Mesenchymal stem cell (in vitro differentiated cells and primary cell): Measurements from ENCODE around the gene ARHGAP42.

Source experiments
- DNase-seq: peaks from one replicate; pipeline ENCODE4 v3.0.0-alpha.2; 2013
- H2AFZ ChIP-seq: one replicate; pipeline ENCODE4 v1.6.1; 2013; ENCODE audit warnings: low read depth, mild to moderate bottlenecking, control low read depth, inconsistent platforms, low read length, moderate library complexity
- H2AK5ac ChIP-seq: 2 replicates; pipeline ENCODE4 v1.6.1; 2013; ENCODE audit warnings: low read length, moderate library complexity, mild to moderate bottlenecking, inconsistent platforms; ENCODE audit not compliant: severe bottlenecking
- H2BK120ac ChIP-seq: one replicate; pipeline ENCODE4 v1.6.1; 2013; ENCODE audit warnings: low read depth, mild to moderate bottlenecking, inconsistent platforms, low read length, moderate library complexity
- H2BK12ac ChIP-seq, 2 experiments: one replicate each; pipeline ENCODE4 v1.6.1; 2013; ENCODE audit warnings: inconsistent platforms in 2 of 2, low read length in 2 of 2, mild to moderate bottlenecking in 2 of 2, moderate library complexity in 2 of 2, control low read depth in 1 of 2
- H2BK15ac ChIP-seq: one replicate; pipeline ENCODE4 v1.6.1; 2013; ENCODE audit warnings: mild to moderate bottlenecking, low read depth, inconsistent platforms; ENCODE audit not compliant: poor library complexity, severe bottlenecking
- H2BK5ac ChIP-seq: 2 replicates; pipeline ENCODE4 v1.6.1; 2013; ENCODE audit warnings: low read depth, mild to moderate bottlenecking, low read length, control low read depth, inconsistent platforms; ENCODE audit not compliant: poor library complexity, severe bottlenecking
- H3K14ac ChIP-seq, 2 experiments: one replicate each; pipeline ENCODE4 v1.6.1; 2013; ENCODE audit warnings: inconsistent platforms in 2 of 2, low read length in 2 of 2, control low read depth in 1 of 2, mild to moderate bottlenecking in 1 of 2, moderate library complexity in 1 of 2
- H3K18ac ChIP-seq, 2 experiments: one replicate each; pipeline ENCODE4 v1.6.1; 2013; ENCODE audit warnings: inconsistent platforms in 2 of 2, low read length in 2 of 2, control low read depth in 1 of 2, low read depth in 1 of 2, mild to moderate bottlenecking in 1 of 2
- H3K23ac ChIP-seq, 2 experiments: one replicate each; pipeline ENCODE4 v1.6.1; 2013; ENCODE audit warnings: inconsistent platforms in 2 of 2, low read length in 2 of 2, mild to moderate bottlenecking in 2 of 2, moderate library complexity in 2 of 2, control low read depth in 1 of 2
- H3K27ac ChIP-seq: 2 replicates; pipeline ENCODE4 v1.5.1; 2013; ENCODE audit warnings: mild to moderate bottlenecking, moderate library complexity, low read length, control low read depth, inconsistent platforms; ENCODE audit not compliant: poor library complexity, severe bottlenecking
- H3K27me3 ChIP-seq, 2 experiments: 2 replicates each; pipeline versions ENCODE4 v1.6.1 to v1.7.0; 2013; ENCODE audit warnings: low read length in 2 of 2, mild to moderate bottlenecking in 2 of 2, moderate library complexity in 2 of 2, control low read depth in 1 of 2, inconsistent platforms in 1 of 2; ENCODE audit not compliant: control insufficient read depth in 1 of 2, insufficient read depth in 1 of 2
- H3K36me3 ChIP-seq, 2 experiments: 2 replicates each; pipeline versions ENCODE4 v1.6.1 to v1.7.0; 2013; ENCODE audit warnings: low read length in 2 of 2, control low read depth in 1 of 2, inconsistent platforms in 1 of 2, low read depth in 1 of 2, mild to moderate bottlenecking in 1 of 2; ENCODE audit not compliant: insufficient read depth in 2 of 2, control insufficient read depth in 1 of 2
- H3K4ac ChIP-seq, 2 experiments: one replicate each; pipeline ENCODE4 v1.6.1; 2013; ENCODE audit warnings: inconsistent platforms in 2 of 2, low read length in 2 of 2, mild to moderate bottlenecking in 2 of 2, moderate library complexity in 2 of 2, control low read depth in 1 of 2, low read depth in 1 of 2
- H3K4me1 ChIP-seq: 2 replicates; pipeline ENCODE4 v1.6.1; 2013; ENCODE audit warnings: low read depth, low read length, control low read depth; ENCODE audit not compliant: control insufficient read depth, insufficient read depth
- H3K4me2 ChIP-seq: 2 replicates; pipeline ENCODE4 v1.6.1; 2013; ENCODE audit warnings: low read length, mild to moderate bottlenecking, inconsistent platforms; ENCODE audit not compliant: poor library complexity, severe bottlenecking
- H3K4me3 ChIP-seq, 2 experiments: 2 replicates each; pipeline versions ENCODE4 v1.5.1 to v1.7.0; 2013; ENCODE audit warnings: low read length in 2 of 2, mild to moderate bottlenecking in 2 of 2, control low read depth in 1 of 2, low read depth in 1 of 2; ENCODE audit not compliant: insufficient read depth in 1 of 2
- H3K79me1 ChIP-seq: replicated peaks from 2 replicates; pipeline ENCODE4 v1.6.1; 2013; ENCODE audit warnings: mild to moderate bottlenecking, control low read depth, low read length, inconsistent platforms; ENCODE audit not compliant: poor library complexity, severe bottlenecking
- H3K9ac ChIP-seq: 2 replicates; pipeline ENCODE4 v1.7.0; 2013; ENCODE audit warnings: mild to moderate bottlenecking, low read length, moderate library complexity
- H3K9me3 ChIP-seq: 2 replicates; pipeline ENCODE4 v1.7.0; 2013; ENCODE audit warnings: mild to moderate bottlenecking, low read length; ENCODE audit not compliant: control insufficient read depth
- H4K8ac ChIP-seq: one replicate; pipeline ENCODE4 v1.6.1; 2013; ENCODE audit warnings: inconsistent platforms, mild to moderate bottlenecking, low read length, moderate library complexity
- H4K91ac ChIP-seq: one replicate; pipeline ENCODE4 v1.6.1; 2013; ENCODE audit warnings: mild to moderate bottlenecking, low read length, inconsistent platforms
- WGBS: methylation state at CpG from one replicate; pipeline ENCODE4 v1.1.7; 2013; ENCODE audit warnings: mixed read lengths; 5-methylcytosine and 5-hydroxymethylcytosine counted together

ARHGAP42 gene

GRCh38 chr11:100810666-100811065, 123.6 kb downstream of the ARHGAP42 start:
- 91% methylated on average over 3 of the region's 3 CpGs for WGBS

GRCh38 chr11:100812517-100812916, 125.4 kb downstream of the ARHGAP42 start:
- Histone ChIP-seq H3K27me3 (no peaks in the 10 kb centered on the region), H3K9ac (no peak overlapping the region), H3K4me1 (peaks cover 6% of the 10 kb centered on the region), H4K91ac (no peak overlapping the region), H3K18ac (no peak overlapping the region), H3K4me2 (no peak overlapping the region), H3K4me3 (no peak overlapping the region), H2AK5ac (peak overlapping the region; percentile 39), H2BK12ac (no peak overlapping the region), H3K27ac (no peak overlapping the region), H3K23ac (no peak overlapping the region), H3K9me3 (no peaks in the 10 kb centered on the region), H3K36me3 (no peaks in the 10 kb centered on the region), H2BK15ac (no peak overlapping the region), H2BK120ac (no peak overlapping the region), H2AFZ (no peak overlapping the region), H2BK5ac (peak overlapping the region; percentile 4), H3K14ac (no peak overlapping the region), H4K8ac (no peak overlapping the region), H3K79me1 (peaks cover 8% of the 10 kb centered on the region), H3K4ac (no peak overlapping the region)
- DNase-seq, result no peak
- 94% methylated on average over 2 of the region's 2 CpGs for WGBS

More at GRCh38 chr11:100810666-100811065, 123.6 kb downstream of the ARHGAP42 start:
- H3K14ac ChIP-seq, result no peak overlapping the region
- H3K9me3 ChIP-seq, result no peaks in the 10 kb centered on the region
- no peak overlapping the region for H2BK120ac ChIP-seq
- peak overlapping the region in 1 of 2 experiments; percentile 12 for H3K18ac ChIP-seq
- no peak overlapping the region for H2BK15ac ChIP-seq
- H3K79me1 ChIP-seq, result peaks cover 5% of the 10 kb centered on the region
- H2AFZ ChIP-seq, result no peak overlapping the region
- peak overlapping the region in 1 of 2 experiments; percentile 77 for H2BK12ac ChIP-seq
- H3K27ac ChIP-seq, result peak overlapping the region; percentile 88
- H3K4me2 ChIP-seq, result no peak overlapping the region
- H3K27me3 ChIP-seq, result no peaks in the 10 kb centered on the region
- H3K4ac ChIP-seq, result no peak overlapping the region
- H2AK5ac ChIP-seq, result no peak overlapping the region
- H2BK5ac ChIP-seq, result no peak overlapping the region
- H3K36me3 ChIP-seq, result no peaks in the 10 kb centered on the region
- no peak overlapping the region for H3K4me3 ChIP-seq
- H3K23ac ChIP-seq, result no peak overlapping the region
- peaks cover 8% of the 10 kb centered on the region for H3K4me1 ChIP-seq
- no peak for DNase-seq
- H3K9ac ChIP-seq, result no peak overlapping the region
- no peak overlapping the region for H4K8ac ChIP-seq
- no peak overlapping the region for H4K91ac ChIP-seq

- H3K4me3 ChIP-seq, result no peak overlapping the region
- H2BK15ac ChIP-seq, result no peak overlapping the region
- H3K27me3 ChIP-seq, result no peaks in the 10 kb centered on the region
- no peak overlapping the region for H4K91ac ChIP-seq
- no peak overlapping the region for H4K8ac ChIP-seq
- no peak overlapping the region for H3K4ac ChIP-seq
- WGBS, result no CpG with 5 or more reads among the region's 1 CpG
- peaks cover 19% of the 10 kb centered on the region for H3K79me1 ChIP-seq
- H3K36me3 ChIP-seq, result no peaks in the 10 kb centered on the region
- peaks cover 2% of the 10 kb centered on the region for H3K4me1 ChIP-seq
- no peak overlapping the region for H3K4me2 ChIP-seq
- no peak overlapping the region for H2AK5ac ChIP-seq
- H3K18ac ChIP-seq, result no peak overlapping the region
- no peak overlapping the region for H2BK12ac ChIP-seq
- DNase-seq, result no peak
- no peak overlapping the region for H2AFZ ChIP-seq
- H2BK5ac ChIP-seq, result no peak overlapping the region
- no peak overlapping the region for H3K9ac ChIP-seq
- H3K27ac ChIP-seq, result no peak overlapping the region
- H3K9me3 ChIP-seq, result no peaks in the 10 kb centered on the region
- no peak overlapping the region for H3K14ac ChIP-seq
- H2BK120ac ChIP-seq, result no peak overlapping the region
- H3K23ac ChIP-seq, result no peak overlapping the region
These were observed 128.8 kb downstream of the ARHGAP42 start for GRCh38 chr11:100815787-100816330.

GRCh38 chr11:100816823-100817222, 129.7 kb downstream of the ARHGAP42 start:
- no peaks in the 10 kb centered on the region for H3K36me3 ChIP-seq
- H3K79me1 ChIP-seq, result peaks cover 19% of the 10 kb centered on the region
- H2AK5ac ChIP-seq, result no peak overlapping the region
- H3K4me2 ChIP-seq, result no peak overlapping the region
- no peak overlapping the region for H4K8ac ChIP-seq
- H2BK120ac ChIP-seq, result no peak overlapping the region
- H3K27ac ChIP-seq, result no peak overlapping the region
- H3K4me1 ChIP-seq, result no peaks in the 10 kb centered on the region
- H3K18ac ChIP-seq, result no peak overlapping the region
- no peak overlapping the region for H3K9ac ChIP-seq
- no peak overlapping the region for H2BK15ac ChIP-seq
- no peak for DNase-seq
- no peak overlapping the region for H3K4ac ChIP-seq
- H3K27me3 ChIP-seq, result no peaks in the 10 kb centered on the region
- 95% methylated on average over 2 of the region's 2 CpGs for WGBS
- no peak overlapping the region for H2BK12ac ChIP-seq
- H3K23ac ChIP-seq, result no peak overlapping the region
- no peaks in the 10 kb centered on the region for H3K9me3 ChIP-seq
- H3K14ac ChIP-seq, result no peak overlapping the region
- H3K4me3 ChIP-seq, result no peak overlapping the region
- H2AFZ ChIP-seq, result no peak overlapping the region
- H2BK5ac ChIP-seq, result no peak overlapping the region
- H4K91ac ChIP-seq, result no peak overlapping the region
